Retinal pigment epithelial cell (primary cell): ENCODE results near the gene PLS3.

Experiments
- DNase-seq: peaks from one replicate; pipeline ENCODE4 v3.0.0-alpha.2; 2010; ENCODE audit warnings: low read depth
- H3K4me3 ChIP-seq: 2 replicates; pipeline ENCODE4 v1.5.1; 2011; ENCODE audit warnings: mild to moderate bottlenecking, low read length, control low read depth, moderate library complexity
- CTCF ChIP-seq: conservative IDR thresholded peaks from 2 replicates; pipeline ENCODE4 v1.5.1; 2011; ENCODE audit warnings: low read depth, low read length, control low read depth, inconsistent platforms

PLS3 gene

GRCh38 chrX:115553171-115553570 is 7.8 kb upstream of the PLS3 start:
- DNase-seq, result no peak
- no peak overlapping the region for H3K4me3 ChIP-seq
- no peak for TF ChIP-seq CTCF

DNA sequence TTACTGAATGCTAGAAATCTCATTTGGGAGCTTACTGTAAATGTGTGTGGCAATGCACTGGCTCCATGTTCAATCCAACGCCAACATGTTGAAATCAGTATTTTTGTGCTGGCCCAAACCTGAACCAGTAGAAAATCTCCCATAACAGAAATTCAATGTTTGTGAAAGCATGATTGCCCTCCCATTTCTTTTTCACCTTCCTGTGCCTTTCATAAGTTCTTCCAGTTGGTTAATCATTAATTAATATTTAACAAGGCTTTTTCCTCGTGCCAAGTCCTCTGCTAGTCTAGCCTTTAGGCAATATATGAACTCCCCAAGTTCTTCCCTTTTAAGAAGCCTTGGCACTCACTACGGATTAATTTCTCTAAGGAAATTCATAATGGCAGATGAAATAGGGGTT is 1.3 kb upstream of the PLS3 start:
- no peak overlapping the region for H3K4me3 ChIP-seq
- DNase-seq, result no peak
- TF ChIP-seq CTCF, result no peak

DNA sequence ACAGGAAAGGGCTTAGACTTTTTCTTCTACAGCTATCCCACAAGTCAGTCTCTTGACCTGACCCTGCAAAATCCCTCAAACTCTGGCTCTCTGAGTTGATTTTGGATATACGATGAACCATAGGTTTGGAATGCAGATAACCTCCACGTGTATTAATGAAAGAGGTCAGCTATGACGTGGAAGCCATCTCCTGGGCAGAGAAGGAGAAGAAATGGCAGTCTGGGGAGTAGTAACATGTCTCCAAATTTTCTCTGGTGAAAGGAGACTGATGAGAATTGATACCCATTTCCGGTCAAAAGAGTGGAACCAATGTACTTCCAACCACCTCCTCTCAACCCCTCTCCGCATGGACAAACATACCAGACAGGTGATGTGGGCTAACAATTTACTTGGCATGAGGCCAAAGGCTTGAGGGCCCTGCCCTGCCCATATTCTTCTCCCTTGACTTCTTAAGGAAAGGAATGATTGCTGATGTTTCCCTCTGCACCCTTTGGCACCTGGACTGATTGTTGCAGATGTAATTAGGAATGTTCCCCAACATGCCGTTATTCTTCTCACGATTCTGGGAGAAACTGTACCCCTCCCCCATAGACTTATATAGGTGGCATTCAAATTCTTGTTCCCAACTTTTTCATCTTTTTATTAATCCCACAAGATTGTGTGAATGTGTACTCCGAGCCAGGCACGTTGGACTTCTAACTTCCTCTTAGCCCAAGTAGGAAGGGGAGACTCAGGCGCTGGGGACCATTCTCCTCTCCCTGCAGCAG is 580 bp upstream of the PLS3 start:
- H3K4me3 ChIP-seq, result peak overlapping the region; percentile 74
- TF ChIP-seq CTCF, result no peak
- peak; percentile 75 for DNase-seq

DNA sequence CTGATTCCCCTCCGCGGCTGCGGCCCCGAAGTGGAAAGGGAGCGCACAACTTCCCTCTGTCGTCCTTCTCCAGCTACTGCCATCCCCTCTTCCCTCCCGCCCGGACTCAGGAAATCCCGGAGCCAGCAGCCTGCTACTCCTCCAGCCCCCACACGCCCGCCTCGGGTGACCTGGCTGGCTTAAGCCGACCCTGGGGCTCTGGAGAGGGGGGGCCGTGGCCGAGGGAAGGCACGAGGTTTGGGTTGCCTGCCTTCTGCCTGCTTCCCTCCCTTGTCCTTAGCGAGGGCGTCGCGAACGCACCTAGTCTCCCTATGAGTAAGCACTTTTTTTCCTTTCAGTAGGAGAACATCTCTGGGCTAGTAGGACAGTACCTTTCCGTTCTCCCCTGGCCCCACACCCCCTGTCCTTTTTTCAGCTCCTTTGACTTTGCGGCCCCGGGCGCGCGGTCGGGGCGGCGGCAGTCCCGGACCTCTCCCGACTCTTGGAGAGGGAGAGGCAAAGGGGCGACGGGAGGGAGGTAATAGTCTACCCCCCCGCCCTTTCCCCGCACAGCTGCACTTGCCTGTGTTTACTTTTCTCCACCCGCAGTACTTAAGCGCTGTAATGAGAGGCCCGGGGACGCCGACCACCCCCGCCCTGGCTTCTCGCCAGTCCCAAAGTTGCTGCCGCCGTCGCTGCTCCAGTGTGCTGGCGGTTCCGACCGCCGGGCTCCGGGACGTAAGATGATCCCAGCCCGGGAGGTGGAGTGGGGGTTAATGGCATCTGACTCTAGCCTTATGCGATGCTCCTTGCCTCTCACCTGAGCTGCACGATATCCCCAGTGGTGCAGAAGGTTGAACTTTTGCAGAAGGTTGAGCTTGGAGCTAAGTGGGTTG is 868 bp downstream of the PLS3 start:
- TF ChIP-seq CTCF, result peak; percentile 8
- H3K4me3 ChIP-seq, result peak overlapping the region; percentile 74
- no peak for DNase-seq

GRCh38 chrX:115562480-115562847 is 1.5 kb downstream of the PLS3 start:
- no peak for DNase-seq
- H3K4me3 ChIP-seq, result peak overlapping the region; percentile 74
- TF ChIP-seq CTCF, result no peak

DNA sequence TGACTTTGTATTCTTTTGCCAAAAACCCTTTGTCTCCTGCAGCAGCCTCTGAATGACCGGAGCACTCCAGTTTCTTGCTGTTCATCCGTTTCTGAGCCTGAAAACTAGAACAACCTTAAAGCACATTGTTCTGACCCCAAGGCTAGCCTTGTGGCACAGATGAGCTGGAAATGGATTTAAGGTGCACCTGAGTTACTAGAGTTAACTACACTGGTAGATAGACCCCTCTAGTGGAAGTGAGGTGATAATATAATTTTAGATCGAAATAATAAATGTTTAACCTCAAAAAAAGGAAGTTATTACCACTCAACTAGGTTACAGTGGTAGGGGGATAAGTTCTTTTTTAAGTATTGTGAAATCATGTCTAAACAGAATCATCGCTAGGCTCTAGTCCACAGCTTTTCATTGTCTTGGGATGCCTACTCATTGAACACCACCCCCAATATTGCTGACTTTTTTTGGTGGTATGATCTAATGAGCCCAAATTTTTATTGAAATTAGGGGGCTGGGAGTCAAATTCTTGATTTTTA is 2.7 kb downstream of the PLS3 start:
- TF ChIP-seq CTCF, result no peak
- DNase-seq, result no peak
- H3K4me3 ChIP-seq, result peak overlapping the region; percentile 74
